Activated gamma-delta T cell treated with anti-CD3 and anti-CD28 coated beads, Interleukin-2, amount 50 U/mL, for 16 hours (primary cell): ENCODE data around the gene INTS11.

Experiments
- DNase-seq: peaks from one replicate; pipeline ENCODE4 v3.0.0-alpha.2; 2020; ENCODE audit warnings: low read depth

INTS11 gene

DNA sequence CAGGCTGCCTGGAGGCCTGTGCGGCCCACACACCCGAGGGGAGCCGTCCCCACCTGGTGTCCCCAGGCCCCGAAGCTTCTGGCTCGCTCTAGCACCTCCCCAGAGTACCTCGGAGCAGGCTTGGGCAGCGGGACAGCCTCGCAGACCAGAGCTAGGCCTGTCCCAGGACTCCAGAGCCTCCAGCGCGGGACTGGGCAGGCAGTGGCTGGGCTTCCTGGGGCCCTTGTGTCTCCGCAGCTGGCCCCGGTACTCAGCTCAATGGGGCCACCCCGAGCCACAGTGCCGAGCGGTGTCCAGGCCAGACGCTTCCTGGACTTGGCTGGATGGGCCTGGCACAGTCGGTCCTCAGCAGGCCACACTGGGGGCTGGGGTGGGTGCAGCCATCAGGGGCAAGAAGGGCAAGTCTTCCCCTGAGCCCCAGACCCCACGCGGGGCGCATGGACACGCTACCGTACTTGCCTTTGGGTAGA lies 39.3 kb downstream of the INTS11 start:
- no peak for DNase-seq

- no peak for DNase-seq
These were observed 40.0 kb downstream of the INTS11 start for GRCh38 chr1:1284221-1285101.

DNA sequence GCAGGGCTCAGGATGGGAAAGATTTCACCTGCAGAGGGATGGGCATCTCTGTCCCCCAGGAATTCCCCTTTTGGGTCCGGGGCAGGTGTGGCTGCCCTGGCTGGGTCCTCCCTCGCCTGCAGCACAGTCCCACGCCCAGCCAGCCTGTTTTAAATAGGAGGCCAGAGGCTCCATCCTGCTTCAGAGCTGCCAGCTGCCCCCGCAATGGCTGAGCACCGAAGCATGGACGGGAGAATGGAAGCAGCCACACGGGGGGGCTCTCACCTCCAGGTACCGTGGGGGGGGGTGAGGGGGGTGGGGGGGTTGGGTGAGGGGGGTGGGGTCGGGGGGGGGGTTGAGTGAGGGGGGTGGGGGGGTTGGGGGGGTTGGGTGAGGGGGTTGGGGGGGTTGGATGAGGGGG lies 40.6 kb downstream of the INTS11 start:
- DNase-seq = no peak

- DNase-seq = no peak
These were observed 41.5 kb downstream of the INTS11 start for GRCh38 chr1:1282998-1283397.

GRCh38 chr1:1281533-1282321 lies 42.7 kb downstream of the INTS11 start:
- DNase-seq = no peak

- no peak for DNase-seq
These were observed 43.5 kb downstream of the INTS11 start for GRCh38 chr1:1280782-1281481.

DNA sequence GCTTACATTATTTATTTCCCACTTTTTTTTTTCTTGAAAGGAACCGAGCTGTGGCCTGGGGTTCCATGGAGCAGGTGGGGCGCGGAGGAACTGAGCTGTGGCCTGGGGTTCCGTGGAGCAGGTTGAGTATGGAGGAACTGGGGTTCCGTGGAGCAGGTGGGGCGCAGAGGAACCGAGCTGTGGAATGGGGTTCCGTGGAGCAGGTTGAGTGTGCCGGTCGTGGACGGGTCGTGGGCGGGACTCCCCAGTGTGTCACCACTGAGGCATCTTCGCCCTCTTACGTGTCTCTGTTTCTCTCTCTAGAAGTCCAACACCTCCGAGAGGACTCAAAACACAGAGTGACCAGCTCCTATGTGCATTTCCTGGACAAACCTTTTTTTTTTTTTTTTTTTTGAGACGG lies 45.4 kb downstream of the INTS11 start:
- DNase-seq = no peak

DNA sequence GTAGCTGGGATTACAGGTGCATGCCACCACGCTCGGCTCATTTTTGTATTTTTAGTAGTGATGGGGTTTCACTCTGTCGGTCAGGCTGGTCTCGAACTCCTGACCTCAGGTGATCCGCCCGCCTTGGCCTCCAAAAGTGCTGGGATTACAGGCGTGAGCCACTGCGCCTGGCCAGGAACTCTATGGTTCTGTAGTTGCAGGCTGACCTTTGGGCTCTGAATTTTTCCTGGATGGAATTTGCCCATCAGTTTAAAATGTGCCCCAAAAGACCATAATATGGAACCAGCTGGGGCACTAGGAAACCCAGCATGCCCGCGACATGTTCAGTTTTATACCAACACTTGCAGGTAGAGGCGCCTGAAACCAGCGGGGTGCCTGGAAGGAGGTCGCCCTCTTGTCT lies 45.8 kb downstream of the INTS11 start:
- DNase-seq = no peak

- DNase-seq = no peak
These were observed 48.6 kb downstream of the INTS11 start for GRCh38 chr1:1275836-1276235.

DNA sequence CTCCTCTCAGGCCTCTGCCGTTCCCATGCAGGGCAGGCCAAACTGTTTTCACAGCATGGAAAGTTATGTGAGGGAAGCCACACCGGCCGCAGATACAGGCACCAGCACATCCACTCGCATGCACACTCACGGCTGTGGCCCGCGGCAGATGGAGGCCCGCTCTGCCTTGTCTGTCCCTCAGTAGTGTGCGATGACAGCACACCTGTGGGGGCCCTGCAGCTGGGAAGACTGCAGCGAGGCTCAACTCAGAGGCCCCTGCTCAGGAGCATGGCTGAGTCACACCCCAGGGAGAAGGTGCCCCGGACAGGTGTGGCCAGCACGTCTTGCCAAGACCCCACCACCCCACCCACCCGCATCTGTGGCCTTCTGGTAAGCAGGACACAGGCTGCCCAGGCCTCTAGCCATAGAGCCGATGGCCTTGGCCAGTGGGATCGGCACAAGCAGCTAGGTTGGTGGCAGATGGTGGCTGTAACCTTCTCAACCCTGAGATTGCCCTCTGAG lies 49.5 kb downstream of the INTS11 start:
- DNase-seq = no peak

- DNase-seq = no peak
These were observed 50.0 kb downstream of the INTS11 start for GRCh38 chr1:1274299-1274930.

DNA sequence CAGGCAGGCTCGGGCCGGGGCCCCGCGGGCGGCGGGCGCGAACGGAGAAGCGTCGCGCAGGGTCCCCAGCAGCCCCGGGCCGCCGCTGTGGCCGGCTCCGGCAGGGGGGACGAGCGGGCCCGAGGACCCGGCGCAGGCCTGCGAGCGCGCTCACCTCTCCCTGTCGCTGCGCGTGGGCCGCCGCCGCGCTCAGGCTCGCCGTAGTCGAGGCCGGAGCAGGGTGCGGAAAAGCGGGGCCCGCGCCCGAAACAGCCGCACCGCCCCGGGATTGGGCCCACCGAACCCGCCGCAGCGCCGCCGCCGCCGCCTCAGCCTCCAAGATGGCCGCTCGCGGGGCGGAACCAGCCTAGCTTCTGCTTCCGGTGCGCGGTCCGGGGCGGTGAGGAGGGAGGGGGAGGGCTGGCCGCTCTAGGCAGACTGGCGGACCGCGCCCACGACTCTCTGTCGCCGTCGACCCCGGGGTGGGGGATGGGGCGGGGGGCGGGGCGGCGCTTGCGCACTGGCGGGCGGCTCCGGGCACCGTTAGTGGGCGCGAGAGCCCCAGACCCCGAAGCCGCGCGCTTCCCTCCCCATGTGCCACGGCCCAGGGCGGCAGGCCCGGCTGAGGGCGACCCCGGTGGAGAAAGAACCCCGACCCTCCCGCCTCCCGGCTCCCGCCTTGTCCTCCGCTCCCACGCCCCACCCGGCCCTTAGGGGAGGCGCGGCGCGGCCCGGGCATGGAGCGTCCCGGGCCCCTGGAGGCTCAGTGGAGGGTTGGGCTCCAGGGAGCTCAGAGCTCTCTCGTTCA lies 50.8 kb downstream of the INTS11 start, which contains the start of gene UBE2J2:
TSS of gene UBE2J2 (minus strand) at position 343 of the 787 bp plus-strand sequence. CDS start 5,862 bp downstream, outside the sequence.
- DNase-seq = peak; percentile 91

GRCh38 chr1:1273209-1273511 lies 51.3 kb downstream of the INTS11 start:
- DNase-seq = no peak

- no peak for DNase-seq
These were observed 51.9 kb downstream of the INTS11 start for GRCh38 chr1:1272341-1273208.

DNA sequence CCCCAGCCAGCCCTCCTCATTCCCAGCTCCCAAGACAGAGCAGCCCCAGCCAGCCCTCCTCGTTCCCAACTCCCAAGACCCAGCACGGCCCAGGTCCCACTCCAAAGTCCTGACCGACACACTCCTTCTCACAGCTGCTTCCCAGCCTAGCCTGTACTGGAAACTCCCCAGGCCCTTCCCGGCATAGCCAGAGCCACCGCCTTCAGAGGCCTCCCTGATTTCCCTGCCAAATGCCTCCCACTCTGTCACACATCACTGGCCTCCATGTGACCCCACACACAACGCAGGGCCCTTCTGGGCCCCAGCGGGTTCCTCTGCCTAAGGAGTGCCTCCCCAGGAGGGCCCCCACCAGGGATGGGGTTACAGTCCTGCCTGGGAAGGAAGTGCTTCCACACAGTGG lies 53.6 kb downstream of the INTS11 start:
- no peak for DNase-seq

DNA sequence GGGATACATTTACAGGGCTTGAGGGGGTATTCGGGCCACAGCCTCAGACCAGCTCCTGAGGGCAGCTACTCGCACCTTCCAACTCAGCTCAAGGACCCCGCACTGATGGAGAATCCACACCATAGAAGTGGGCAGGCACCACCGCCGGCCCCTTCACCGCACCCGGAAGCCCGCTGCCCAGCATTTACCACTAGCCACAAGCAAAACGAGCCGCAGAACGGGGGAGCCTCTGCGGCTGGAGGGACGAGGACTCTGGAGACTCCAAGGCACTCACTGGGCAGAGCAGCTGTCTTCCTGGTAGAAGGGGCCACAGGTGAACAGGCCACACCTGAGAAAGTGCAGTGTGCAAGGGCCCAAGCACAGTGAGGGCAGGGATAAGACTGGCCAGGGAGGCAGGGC lies 56.2 kb downstream of the INTS11 start:
- DNase-seq = no peak

GRCh38 chr1:1267488-1268283 lies 56.8 kb downstream of the INTS11 start:
- DNase-seq = no peak

- no peak for DNase-seq
These were observed 59.6 kb downstream of the INTS11 start for GRCh38 chr1:1264868-1265272.

- DNase-seq = no peak
These were observed 60.4 kb downstream of the INTS11 start for GRCh38 chr1:1264026-1264425.
